Keratinocyte (primary cell): ENCODE data around the gene NIPAL1. TPM values are rescaled to one million over a fixed set of nuclear protein-coding genes. Genes with fewer than 3 reads are reported as not detected.

Experiments used
- DNase-seq: peaks from one replicate; pipeline ENCODE4 v3.0.0-alpha.2; 2011; ENCODE audit warnings: low read depth, missing footprints, low spot score
- FAIRE-seq: peaks from 2 replicates; lab custom pipeline; 2011; peaks lifted over from hg19 to GRCh38; lab: Jason Lieb, UNC
- H2AFZ ChIP-seq: 2 replicates; pipeline ENCODE4 v1.6.0; 2012; ENCODE audit warnings: low read length, control low read depth, inconsistent platforms; ENCODE audit not compliant: control insufficient read depth
- H3K27ac ChIP-seq: 2 replicates; pipeline ENCODE4 v1.5.1; 2011; ENCODE audit warnings: low read length; ENCODE audit not compliant: control insufficient read depth, insufficient read depth
- H3K27me3 ChIP-seq: 3 replicates; pipeline ENCODE4 v1.6.0; 2011; ENCODE audit warnings: low read length; ENCODE audit not compliant: control insufficient read depth, insufficient read depth; ENCODE audit errors: extremely low read depth
- H3K36me3 ChIP-seq, 2 experiments: 2 replicates in 1 of 2; 3 replicates in 1 of 2; pipeline ENCODE4 v1.5.1; 2011; ENCODE audit warnings: low read length in 2 of 2, mild to moderate bottlenecking in 1 of 2; ENCODE audit not compliant: control insufficient read depth in 2 of 2, insufficient read depth in 2 of 2; ENCODE audit errors: extremely low read depth in 1 of 2
- H3K4me1 ChIP-seq: 3 replicates; pipeline ENCODE4 v1.5.1; 2011; ENCODE audit warnings: low read length; ENCODE audit not compliant: control insufficient read depth, insufficient read depth; ENCODE audit errors: extremely low read depth
- H3K4me2 ChIP-seq: 3 replicates; pipeline ENCODE4 v1.6.0; 2011; ENCODE audit warnings: low read depth, low read length; ENCODE audit not compliant: control insufficient read depth, insufficient read depth; ENCODE audit errors: extremely low read depth
- H3K4me3 ChIP-seq, 3 experiments: fragments of 200-600 bp in 1 of 3; sonication (generic) in 1 of 3; 2 replicates in 2 of 3; 3 replicates in 1 of 3; pipeline ENCODE4 v1.5.1; 2011 to 2016; ENCODE audit warnings: low read length in 3 of 3, mild to moderate bottlenecking in 3 of 3, control low read depth in 2 of 3, inconsistent platforms in 1 of 3, low read depth in 1 of 3, mixed read lengths in 1 of 3, mixed run types in 1 of 3, moderate library complexity in 1 of 3; ENCODE audit not compliant: control insufficient read depth in 2 of 3, insufficient read depth in 2 of 3; ENCODE audit errors: extremely low read depth in 1 of 3
- H3K79me2 ChIP-seq: 2 replicates; pipeline ENCODE4 v1.6.0; 2012; ENCODE audit warnings: low read length; ENCODE audit not compliant: control insufficient read depth, insufficient read depth
- H3K9ac ChIP-seq: 3 replicates; pipeline ENCODE4 v1.6.0; 2011; ENCODE audit warnings: low read length; ENCODE audit not compliant: control insufficient read depth, insufficient read depth; ENCODE audit errors: extremely low read depth
- H3K9me1 ChIP-seq: 3 replicates; pipeline ENCODE4 v1.6.0; 2011; ENCODE audit warnings: low read length; ENCODE audit not compliant: control insufficient read depth, insufficient read depth; ENCODE audit errors: extremely low read depth
- H3K9me3 ChIP-seq: 2 replicates; pipeline ENCODE4 v1.5.1; 2012; ENCODE audit warnings: low read depth, low read length; ENCODE audit not compliant: control insufficient read depth
- H4K20me1 ChIP-seq: 3 replicates; pipeline ENCODE4 v1.6.0; 2011; ENCODE audit warnings: low read length; ENCODE audit not compliant: control insufficient read depth, insufficient read depth; ENCODE audit errors: extremely low read depth
- EZH2 ChIP-seq: IDR thresholded peaks from one replicate; pipeline ENCODE4 v1.6.1; 2012; ENCODE audit warnings: inconsistent platforms, mild to moderate bottlenecking, low read length, moderate library complexity
- dilution Hi-C: fragments of 300-500 bp; cut with MboI; formaldehyde crosslinking; loops from one replicate; pipeline ENCODE4 v1.7.0; 2020; ENCODE audit warnings: low sequenced_read_pairs; ENCODE audit not compliant: extremely low pct_ligation_motif_present
- polyA plus RNA-seq, 5 experiments: library from polyadenylated mRNA; depleted of rRNA in 3 of 5; stranded (reverse) in 3 of 5; stranded (forward) in 1 of 5; unstranded in 1 of 5; fragments of >200 nt; gene quantifications; 1 replicate in 1 of 5; 2 replicates in 3 of 5; 3 replicates in 1 of 5; pipeline versions ENCODE4 v1.2.1 to v1.2.3, GENCODE V29; 2011 to 2012; ENCODE audit warnings: missing spikeins in 2 of 5, low read depth in 1 of 5, low replicate concordance in 1 of 5
- TF ChIP-seq, protein P1 (sequence below), 3 experiments: IDR thresholded peaks in 1 of 3; conservative IDR thresholded peaks in 1 of 3; optimal IDR thresholded peaks in 1 of 3; 2 replicates in 2 of 3; 3 replicates in 1 of 3; pipeline versions ENCODE3 to v1.5.1; 2011; ENCODE audit warnings: low read length in 3 of 3, mild to moderate bottlenecking in 3 of 3, moderate library complexity in 2 of 3, control low read depth in 1 of 3, inconsistent platforms in 1 of 3; ENCODE audit not compliant: insufficient read depth in 2 of 3; ENCODE audit errors: extremely low read depth in 1 of 3

NIPAL1 gene
- polyA plus RNA-seq, 1 donor (not counting 4 experiments of a cell fraction or from before 2014, with no cell fraction given), result 18.9 TPM

DNA sequence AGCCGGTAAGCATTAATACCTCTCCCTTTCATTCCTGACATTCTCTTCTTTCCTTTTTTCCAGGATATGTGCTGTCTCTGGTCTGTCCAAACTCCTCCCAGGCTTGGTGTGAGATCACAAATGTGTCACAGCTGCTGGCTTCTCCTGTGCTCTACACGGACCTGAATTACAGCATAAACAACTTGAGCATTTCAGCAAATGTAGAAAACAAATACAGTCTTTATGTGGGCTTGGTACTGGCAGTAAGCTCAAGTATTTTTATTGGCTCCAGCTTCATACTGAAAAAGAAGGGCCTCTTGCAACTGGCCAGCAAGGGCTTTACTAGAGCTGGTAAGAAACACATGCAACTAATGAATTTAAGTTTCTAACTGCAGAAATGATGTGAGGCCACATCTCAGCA, 8.4 kb downstream of the NIPAL1 start:
- Histone ChIP-seq H3K4me1 (no peaks in the 10 kb centered on the region), H3K27me3 (no peaks in the 10 kb centered on the region), H2AFZ (no peak overlapping the region), H3K9me3 (no peaks in the 10 kb centered on the region), H4K20me1 (no peaks in the 10 kb centered on the region), H3K27ac (no peak overlapping the region), H3K4me2 (no peak overlapping the region), H3K79me2 (peaks cover 24% of the 10 kb centered on the region), H3K36me3 (peaks cover 6 to 13% of the 10 kb centered on the region in 2 experiments), H3K4me3 (no peak overlapping the region), H3K9ac (no peak overlapping the region), H3K9me1 (no peaks in the 10 kb centered on the region)
- FAIRE-seq (no peak), DNase-seq (no peak)
- dilution Hi-C loops, result no loop called here
- TF ChIP-seq, protein P1, sequence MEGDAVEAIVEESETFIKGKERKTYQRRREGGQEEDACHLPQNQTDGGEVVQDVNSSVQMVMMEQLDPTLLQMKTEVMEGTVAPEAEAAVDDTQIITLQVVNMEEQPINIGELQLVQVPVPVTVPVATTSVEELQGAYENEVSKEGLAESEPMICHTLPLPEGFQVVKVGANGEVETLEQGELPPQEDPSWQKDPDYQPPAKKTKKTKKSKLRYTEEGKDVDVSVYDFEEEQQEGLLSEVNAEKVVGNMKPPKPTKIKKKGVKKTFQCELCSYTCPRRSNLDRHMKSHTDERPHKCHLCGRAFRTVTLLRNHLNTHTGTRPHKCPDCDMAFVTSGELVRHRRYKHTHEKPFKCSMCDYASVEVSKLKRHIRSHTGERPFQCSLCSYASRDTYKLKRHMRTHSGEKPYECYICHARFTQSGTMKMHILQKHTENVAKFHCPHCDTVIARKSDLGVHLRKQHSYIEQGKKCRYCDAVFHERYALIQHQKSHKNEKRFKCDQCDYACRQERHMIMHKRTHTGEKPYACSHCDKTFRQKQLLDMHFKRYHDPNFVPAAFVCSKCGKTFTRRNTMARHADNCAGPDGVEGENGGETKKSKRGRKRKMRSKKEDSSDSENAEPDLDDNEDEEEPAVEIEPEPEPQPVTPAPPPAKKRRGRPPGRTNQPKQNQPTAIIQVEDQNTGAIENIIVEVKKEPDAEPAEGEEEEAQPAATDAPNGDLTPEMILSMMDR (optimal IDR thresholded peaks at IDR 0.05 in 1 of 3, IDR thresholded peaks at IDR 0.05 in 1 of 3, conservative IDR thresholded peaks at IDR 0.05 in 1 of 3; ENCODE audit: extremely low read depth in 1 of 3, insufficient read depth in 2 of 3, low read length in 3 of 3), result no peak
- TF ChIP-seq EZH2, result no peak

DNA sequence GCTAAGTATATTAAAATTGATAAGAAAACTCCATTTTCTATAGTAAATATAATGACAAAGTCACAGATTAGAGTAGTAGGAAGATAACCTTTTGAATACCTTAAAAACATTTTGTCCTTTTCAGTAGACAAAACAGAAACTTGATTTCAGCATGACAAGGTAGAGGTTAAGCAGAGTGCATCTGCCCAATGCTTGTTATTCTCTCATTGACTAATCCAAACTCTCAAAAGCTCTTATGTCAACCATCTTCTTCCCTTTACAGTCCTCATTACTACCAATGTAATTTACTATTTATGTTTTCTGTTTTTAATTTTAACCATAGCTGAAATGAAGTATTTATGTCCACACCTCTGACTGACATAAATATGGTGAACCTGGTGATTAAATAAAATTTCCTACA, 11.1 kb downstream of the NIPAL1 start:
- FAIRE-seq, result no peak
- Histone ChIP-seq H3K27me3 (no peaks in the 10 kb centered on the region), H3K27ac (no peak overlapping the region), H3K9ac (no peak overlapping the region), H3K4me2 (no peak overlapping the region), H3K4me1 (no peaks in the 10 kb centered on the region), H3K79me2 (peaks cover 2% of the 10 kb centered on the region), H3K9me3 (no peaks in the 10 kb centered on the region), H4K20me1 (no peaks in the 10 kb centered on the region), H2AFZ (no peak overlapping the region), H3K36me3 (peaks cover 6 to 7% of the 10 kb centered on the region in 2 experiments), H3K9me1 (no peaks in the 10 kb centered on the region), H3K4me3 (no peak overlapping the region)
- no peak for TF ChIP-seq EZH2
- TF ChIP-seq, protein P1 (optimal IDR thresholded peaks at IDR 0.05 in 1 of 3, IDR thresholded peaks at IDR 0.05 in 1 of 3, conservative IDR thresholded peaks at IDR 0.05 in 1 of 3; ENCODE audit: extremely low read depth in 1 of 3, insufficient read depth in 2 of 3, low read length in 3 of 3), result no peak
- dilution Hi-C loops, result no loop called here
- DNase-seq, result no peak
